Fibroblast of peridontal ligament (primary cell): ENCODE results near the gene WSCD1.

Source experiments
- DNase-seq: peaks from one replicate; pipeline ENCODE4 v3.0.0-alpha.2; 2010; ENCODE audit errors: extremely low read depth

WSCD1 gene

GRCh38 chr17:6108382-6108781 is 38.2 kb downstream of the WSCD1 start:
- DNase-seq: no peak

GRCh38 chr17:6108987-6109386 is 38.8 kb downstream of the WSCD1 start:
- no peak for DNase-seq

DNA sequence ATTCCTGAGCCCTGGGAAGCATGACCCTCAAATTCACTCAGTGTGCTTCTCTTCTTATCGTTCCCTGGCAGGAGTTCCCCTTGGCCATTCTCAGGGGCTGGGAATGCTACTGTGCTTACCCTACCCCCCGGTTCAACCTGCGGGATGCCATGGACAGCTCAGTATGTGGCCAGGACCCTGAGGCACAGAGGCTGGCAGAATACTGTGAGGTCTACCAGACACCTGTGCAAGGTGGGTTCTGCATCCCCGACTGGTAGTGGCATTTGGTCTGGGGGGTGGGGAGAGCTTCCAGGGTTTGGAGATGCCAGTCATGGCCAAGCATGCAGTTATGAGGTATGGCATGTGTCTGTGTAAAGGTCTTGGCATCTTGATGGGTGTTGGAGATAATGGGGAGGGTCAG is 39.4 kb downstream of the WSCD1 start:
- no peak for DNase-seq

DNA sequence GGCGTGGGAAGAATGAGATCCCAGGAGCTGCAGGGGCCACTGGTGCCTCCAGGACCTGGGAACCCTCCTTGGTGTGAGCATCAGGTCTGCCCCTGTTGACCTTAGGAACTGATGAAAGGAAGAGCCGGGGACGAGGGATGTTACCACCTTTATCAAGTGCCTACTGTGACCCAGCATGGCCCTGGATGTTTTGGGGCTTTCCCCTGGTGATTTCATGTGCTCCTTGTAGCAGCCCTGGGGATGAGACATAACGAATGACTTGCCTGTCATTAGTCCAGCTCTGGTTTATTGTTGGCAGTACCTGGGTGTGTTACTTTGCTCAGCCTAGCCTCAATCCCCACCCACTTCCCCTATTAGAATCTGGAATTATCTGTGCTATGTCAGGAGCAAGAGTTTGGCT is 39.9 kb downstream of the WSCD1 start:
- no peak for DNase-seq

- peak; percentile 2 for DNase-seq
These were observed 40.4 kb downstream of the WSCD1 start for GRCh38 chr17:6110592-6110991.

DNA sequence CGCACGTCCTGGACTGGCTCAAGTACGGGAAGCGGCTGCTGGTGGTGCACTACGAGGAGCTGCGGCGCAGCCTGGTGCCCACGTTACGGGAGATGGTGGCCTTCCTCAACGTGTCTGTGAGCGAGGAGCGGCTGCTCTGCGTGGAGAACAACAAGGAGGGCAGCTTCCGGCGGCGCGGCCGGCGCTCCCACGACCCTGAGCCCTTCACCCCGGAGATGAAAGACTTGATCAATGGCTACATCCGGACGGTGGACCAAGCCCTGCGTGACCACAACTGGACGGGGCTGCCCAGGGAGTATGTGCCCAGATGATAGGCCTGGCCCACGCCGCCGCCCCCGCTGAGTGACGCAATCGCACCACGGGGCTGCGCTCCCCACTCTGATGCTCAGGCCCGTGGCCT is 50.2 kb downstream of the WSCD1 start:
- DNase-seq: no peak

- DNase-seq: no peak
These were observed 54.7 kb downstream of the WSCD1 start for GRCh38 chr17:6124856-6125255.

- DNase-seq: no peak
These were observed 56.6 kb downstream of the WSCD1 start for GRCh38 chr17:6126768-6127167.

DNA sequence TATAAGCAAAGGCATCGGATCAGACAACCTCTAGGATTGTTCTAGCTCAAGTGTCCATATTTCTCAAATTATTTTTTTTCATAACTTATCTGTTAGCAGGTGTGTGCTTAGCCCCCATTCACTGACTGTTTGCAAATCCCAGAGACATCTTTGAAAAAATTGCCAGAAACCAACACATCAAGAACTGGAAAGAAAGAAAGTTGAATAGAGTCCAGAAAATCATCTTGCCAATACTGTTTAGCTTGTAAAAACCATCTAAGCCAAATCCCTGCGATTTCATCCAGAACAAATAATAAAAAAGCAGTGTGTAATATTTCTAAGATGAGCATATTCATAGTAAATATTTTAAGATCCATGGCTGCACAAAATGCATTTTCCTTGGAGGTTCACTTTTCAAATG is 64.5 kb downstream of the WSCD1 start:
- no peak for DNase-seq

- DNase-seq: no peak
These were observed 65.1 kb downstream of the WSCD1 start for GRCh38 chr17:6135236-6135635.

DNA sequence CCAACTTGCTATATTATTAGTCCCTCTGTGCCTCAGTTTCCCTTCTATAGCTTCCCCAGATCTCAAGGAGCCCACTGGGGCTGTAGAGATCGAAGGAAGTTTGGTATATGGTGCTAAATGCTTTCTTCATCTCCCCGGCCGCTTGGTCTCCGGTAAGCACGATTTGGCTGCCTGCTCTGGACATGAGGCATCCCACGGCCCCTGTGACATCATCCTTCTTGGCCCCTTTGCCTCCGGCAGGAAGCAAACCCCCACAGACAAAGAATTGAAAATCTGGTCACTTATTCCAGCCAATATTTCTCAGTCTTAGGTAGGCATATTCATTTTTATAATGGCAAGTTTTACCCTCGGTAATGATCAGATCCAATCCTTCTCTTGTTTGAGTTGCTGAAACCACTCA is 65.8 kb downstream of the WSCD1 start:
- no peak for DNase-seq

GRCh38 chr17:6137716-6138502 is 67.7 kb downstream of the WSCD1 start:
- DNase-seq: no peak

GRCh38 chr17:6138761-6139446 is 68.7 kb downstream of the WSCD1 start:
- no peak for DNase-seq

DNA sequence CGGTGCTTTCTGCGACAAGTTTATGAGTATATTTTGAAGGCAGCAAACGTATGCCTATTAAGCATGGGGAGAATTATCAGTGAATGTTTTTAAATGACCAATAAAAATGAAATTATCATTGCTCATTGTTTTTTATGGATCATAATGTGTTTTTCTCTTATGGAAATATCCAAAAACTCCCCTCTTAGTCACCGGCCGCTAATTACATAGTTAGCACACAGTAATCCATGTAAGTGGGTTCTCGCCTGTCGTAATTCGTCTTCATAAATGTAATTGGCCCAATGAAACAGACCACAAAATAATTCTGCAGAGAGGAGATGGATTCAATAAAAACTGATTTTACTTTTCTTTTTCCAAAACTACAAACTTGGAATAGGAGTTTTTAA is 69.3 kb downstream of the WSCD1 start:
- DNase-seq: no peak

- no peak for DNase-seq
These were observed 70.0 kb downstream of the WSCD1 start for GRCh38 chr17:6140188-6140587.

- DNase-seq: no peak
These were observed 70.7 kb downstream of the WSCD1 start for GRCh38 chr17:6140728-6141330.

- DNase-seq: no peak
These were observed 72.5 kb downstream of the WSCD1 start for GRCh38 chr17:6142701-6143100.

- no peak for DNase-seq
These were observed 75.8 kb downstream of the WSCD1 start for GRCh38 chr17:6145946-6146345.

DNA sequence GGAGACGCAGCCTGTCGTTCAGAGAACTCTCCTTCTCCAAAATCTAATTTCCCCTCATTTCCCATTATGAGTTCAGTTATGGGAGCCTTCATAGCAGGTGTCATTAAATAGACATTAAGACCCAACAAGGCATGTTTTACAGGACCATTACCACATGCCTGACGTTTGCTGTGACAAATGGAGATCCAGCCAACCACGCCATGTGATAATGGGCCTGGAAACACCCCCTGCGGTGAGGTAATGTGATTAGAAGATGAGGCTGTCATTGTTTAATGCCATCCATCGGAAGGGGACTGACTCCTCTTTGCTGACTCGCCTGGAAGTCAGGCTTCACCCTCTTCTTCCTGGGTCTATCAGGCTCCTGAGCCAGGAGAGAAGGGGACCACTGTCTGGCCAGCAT is 76.9 kb downstream of the WSCD1 start:
- no peak for DNase-seq

- DNase-seq: no peak
These were observed 83.2 kb downstream of the WSCD1 start for GRCh38 chr17:6153375-6153774.

DNA sequence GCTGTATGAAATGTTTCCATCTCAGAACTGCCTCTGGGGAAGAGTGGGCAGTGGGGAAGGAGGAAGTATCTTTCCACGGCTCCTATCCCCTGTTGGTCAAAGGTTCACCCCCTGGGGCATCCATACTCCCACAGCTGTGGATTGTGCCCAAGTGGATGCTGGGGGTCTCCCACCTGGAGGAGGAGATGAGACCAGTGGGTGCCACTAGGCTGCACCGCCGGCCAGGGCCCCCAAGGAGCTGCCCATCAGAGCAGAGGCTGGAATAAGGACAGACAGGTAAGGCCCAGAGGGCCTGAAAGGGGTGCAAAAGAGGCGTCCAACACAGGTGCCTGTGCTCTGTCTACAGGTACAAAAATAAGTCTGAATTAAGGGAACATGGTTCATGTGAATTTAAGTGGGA is 87.5 kb downstream of the WSCD1 start:
- no peak for DNase-seq

- no peak for DNase-seq
These were observed 89.5 kb downstream of the WSCD1 start for GRCh38 chr17:6159541-6160231.

DNA sequence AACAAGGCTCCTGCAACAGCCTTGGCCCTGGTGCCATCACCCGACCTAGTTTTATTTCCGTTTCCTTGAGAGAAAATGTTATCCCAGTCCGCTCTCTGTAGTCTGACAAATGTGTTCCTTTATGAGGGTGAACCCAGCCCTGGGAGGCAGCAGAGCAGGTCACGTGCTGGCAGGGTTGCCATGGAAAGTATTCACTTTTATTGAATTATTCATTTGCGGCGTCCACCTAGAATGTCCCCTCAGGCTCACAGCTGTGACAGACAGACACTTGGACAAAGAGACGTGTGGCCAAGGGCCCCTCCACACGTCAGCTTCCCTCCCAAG is 90.0 kb downstream of the WSCD1 start:
- DNase-seq: no peak
